Iris pigment epithelial cell (primary cell): ENCODE data around the gene NOXO1.

Experiments used
- DNase-seq: peaks from one replicate; pipeline ENCODE4 v3.0.0-alpha.2; 2011; ENCODE audit warnings: low read depth

NOXO1 gene

DNA sequence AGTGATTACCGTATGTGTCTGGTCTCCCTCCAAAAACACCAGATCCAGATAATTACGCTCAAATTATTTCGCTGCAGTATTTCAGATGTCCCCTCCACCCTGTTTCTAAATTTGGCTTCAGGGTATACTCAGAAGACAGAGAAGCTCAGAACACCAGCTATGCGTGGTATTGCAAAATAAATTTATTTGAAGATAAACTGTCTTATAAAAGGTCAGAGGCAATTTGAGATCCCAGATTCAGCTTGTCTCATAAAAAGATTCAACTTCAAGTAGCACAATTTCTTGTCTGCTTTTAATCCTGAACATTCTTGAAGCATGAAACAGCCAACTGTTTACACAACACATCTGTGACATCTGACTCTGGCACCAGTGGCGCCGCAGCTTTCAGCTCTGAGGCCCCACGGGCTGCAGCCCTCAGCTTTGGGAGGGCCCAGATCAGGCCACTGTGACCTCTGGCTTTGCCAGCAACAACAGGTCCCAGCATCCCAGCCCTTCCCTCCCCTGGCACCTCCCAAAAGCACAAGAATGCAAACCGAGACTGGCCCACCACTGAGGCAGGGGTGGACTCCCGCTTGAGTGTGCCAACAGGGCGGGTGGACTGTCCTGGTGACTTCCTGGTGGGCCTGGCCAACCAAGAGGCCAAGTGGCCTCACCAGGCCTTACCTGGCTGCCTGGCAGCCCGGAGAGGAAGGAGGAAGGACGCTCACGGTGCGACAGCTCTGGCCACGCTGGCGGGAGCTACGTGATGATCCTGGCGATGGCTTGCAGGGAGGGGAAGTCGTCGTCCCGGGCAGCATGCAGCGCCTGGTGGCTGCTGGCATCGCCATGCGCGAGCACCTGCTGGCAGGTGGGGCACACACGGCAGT is 16.5 kb upstream of the NOXO1 start:
- peak; percentile 78 for DNase-seq

- DNase-seq: peak; percentile 62
Measured at GRCh38 chr16:1993731-1994131, 12.5 kb upstream of the NOXO1 start.

- no peak for DNase-seq
Measured at GRCh38 chr16:1992704-1993317, 11.5 kb upstream of the NOXO1 start.

DNA sequence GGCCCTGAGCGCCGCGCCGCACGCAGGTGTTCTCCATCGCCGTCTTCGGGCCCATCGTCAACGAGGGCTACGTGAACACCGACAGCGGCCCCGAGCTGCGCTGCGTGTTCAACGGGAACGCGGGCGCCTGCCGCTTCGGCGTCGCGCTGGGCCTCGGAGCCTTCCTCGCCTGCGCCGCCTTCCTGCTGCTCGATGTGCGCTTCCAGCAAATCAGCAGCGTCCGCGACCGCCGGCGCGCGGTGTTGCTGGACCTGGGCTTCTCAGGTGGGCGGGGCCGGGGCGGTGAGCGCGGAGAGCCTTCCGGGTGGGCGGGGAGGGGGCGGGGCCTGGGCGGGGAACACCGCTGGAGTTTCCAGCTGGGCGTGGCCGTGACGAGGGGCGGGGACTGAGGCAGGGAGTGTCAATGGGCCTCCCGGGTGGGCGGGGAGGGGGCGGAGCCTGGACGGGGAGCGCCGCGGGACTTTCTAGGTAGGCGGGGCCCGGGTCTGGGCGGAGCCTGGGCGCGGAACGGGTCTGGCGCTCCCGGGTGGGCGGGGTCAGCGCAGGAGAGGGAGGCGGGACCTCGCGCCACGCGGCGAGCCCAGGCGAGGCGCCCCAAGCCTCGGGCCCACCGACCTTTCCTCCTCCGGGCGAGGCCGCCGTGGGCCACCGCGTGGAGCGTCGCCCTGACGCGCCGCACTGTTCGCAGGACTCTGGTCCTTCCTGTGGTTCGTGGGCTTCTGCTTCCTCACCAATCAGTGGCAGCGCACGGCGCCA is 10.9 kb upstream of the NOXO1 start:
- DNase-seq: peak; percentile 88

- DNase-seq: no peak
Measured at GRCh38 chr16:1991588-1991947, 10.3 kb upstream of the NOXO1 start.

DNA sequence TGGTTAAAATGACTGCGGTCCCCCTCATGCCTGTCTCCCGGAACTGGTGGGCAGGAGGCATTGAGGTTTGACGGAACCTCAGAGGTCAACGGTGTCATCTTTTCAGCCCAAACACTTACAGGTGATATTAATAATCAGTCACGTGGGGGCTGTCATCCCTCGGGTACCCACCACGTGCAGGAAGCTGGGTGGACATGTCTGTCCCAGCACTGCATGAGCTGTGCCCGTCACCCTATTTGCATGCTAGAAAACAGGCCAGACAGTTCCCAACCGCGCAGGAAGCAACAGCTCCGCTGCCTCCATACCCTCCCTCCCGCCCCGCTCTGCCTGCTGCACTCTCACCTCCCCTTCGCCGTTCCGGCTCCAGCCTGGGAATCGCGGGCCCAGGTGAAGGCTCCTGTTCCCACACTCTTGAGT is 9.9 kb upstream of the NOXO1 start:
- no peak for DNase-seq

GRCh38 chr16:1990351-1991134 is 9.3 kb upstream of the NOXO1 start:
- DNase-seq: no peak

DNA sequence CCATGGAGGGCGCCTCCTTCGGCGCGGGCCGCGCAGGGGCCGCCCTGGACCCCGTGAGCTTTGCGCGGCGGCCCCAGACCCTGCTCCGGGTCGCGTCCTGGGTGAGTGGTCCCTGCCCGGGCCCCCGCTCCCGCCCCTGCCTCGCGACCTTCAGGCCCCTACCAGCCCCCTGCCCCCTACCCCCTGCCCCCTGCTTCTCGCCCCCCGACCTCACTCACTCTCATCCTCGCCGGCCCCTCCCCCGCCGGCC is 8.8 kb upstream of the NOXO1 start:
- DNase-seq: no peak

DNA sequence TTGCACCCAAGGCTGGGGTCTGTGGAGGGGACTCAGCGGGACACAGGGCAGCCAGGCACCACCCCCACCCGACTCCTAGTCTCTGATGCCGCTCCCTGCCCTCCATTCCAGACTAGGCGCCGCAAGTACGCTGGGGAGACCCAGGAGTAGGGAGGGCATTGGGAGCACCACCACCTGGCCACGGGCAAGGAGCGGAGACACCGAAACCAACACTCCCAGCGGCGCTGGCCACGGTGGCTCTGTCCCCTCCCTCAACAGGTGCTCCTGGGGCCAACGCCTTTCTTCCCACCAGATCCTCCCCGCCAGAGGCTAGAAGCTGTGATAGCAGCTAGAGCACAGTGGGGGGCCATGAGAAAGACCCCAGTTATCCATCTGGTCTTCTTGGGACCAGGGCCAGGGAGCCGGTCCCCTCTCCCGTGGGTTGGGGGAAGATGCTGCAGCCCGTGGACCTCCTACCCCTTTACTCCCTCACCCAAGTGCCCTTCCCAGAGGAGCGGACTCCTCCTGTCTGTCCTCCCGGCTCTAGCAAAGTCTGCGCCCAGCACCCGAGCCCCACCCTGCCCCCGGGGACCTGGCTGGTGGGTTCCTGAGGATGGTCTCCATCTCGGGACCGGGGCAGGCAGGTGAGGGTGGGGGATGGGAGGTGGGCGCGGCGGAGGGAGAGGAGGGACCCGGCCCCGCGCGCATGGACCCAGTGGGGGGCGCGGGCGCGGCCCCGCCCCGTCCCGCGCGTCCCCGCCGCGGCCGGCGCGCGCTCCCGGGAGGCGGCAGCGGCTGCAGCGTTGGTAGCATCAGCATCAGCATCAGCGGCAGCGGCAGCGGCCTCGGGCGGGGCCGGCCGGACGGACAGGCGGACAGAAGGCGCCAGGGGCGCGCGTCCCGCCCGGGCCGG is 8.2 kb upstream of the NOXO1 start, which contains the start of gene SYNGR3:
SYNGR3 (plus strand) TSS at position 762 of the 892 bp plus-strand sequence. CDS start 133 bp downstream, outside the sequence.
- no peak for DNase-seq

GRCh38 chr16:1987198-1987597 is 5.9 kb upstream of the NOXO1 start:
- DNase-seq: no peak

GRCh38 chr16:1985466-1986150 is 4.3 kb upstream of the NOXO1 start:
- no peak for DNase-seq

GRCh38 chr16:1984347-1985225 is 3.3 kb upstream of the NOXO1 start:
- DNase-seq: peak; percentile 39

DNA sequence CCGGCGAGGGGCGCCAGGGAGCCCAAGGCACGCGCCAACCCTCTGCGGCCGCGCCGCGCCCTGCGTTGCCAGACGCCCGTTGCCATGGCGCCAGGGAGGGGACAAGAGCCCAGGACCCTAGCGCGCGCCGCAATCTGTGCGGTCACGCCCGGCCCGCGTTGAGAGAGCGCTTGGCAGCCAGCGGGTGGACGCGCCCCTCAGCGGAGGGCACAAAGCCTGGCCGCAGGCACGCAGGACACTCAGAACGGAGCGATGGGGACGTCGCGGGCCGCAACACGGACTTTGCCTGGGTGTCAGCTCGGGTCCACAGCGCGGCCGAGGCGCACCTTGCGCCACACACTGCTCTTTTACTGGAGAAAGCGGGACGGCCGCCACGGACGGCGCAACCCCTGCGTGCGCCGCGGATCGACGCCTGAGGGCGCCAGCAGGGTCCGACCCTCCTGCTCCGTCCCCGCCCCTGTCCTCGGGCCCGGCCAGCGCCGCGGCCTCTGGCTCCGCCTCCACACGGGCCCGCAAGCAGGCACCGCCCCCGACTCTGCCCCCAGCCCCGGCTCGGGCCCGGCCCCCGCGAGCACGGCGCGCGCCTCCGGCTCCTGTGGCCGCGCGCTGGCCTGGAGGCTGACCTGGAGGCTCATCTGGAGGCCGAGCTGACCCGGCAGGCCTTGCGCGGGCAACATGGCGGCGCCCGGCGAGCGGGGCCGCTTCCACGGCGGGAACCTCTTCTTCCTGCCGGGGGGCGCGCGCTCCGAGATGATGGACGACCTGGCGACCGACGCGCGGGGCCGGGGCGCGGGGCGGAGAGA is 2.5 kb upstream of the NOXO1 start, which contains the start of gene GFER:
GFER (plus strand) TSS at position 650 of the 803 bp plus-strand sequence; CDS start at position 676, 26 bp downstream.
- peak; percentile 94 for DNase-seq

GRCh38 chr16:1982991-1983543 is 1.8 kb upstream of the NOXO1 start:
- no peak for DNase-seq

DNA sequence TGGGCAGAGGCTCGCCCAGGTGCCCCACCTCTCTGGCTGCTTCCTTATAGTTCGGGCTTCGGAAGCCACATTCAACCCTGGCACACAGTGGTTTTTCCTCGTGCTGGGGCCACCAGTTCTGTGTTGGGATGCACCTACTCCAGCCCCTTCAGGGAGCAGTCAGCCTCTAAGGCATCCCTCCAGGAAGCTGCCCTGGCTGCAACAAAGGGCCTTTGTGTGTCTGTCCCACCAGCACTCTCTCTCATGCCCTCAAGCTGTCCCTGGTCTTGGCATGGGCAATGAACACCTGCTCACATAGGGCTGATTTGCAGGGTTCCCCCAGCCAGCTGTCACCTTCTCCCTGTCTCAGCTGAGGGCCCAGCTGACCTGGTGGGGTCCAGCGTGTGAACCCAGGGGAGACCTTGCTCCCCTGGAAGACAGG is 754 bp upstream of the NOXO1 start:
- no peak for DNase-seq

DNA sequence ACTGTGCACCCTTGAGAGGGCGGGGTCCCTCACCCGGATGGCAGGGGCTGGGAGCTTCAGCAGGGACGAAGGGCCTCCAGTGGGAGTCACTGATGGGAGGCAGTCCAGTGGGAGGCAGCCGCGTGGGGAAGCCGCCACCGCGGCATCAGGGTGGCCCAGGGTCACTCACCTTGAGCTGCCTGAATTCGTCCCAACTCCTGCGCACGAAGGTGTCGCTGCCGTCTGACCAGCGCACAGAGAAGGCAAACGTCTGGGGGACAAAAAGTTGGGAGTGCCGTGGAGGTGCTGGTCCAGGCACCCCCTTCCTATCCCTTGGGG is 540 bp downstream of the NOXO1 start:
- DNase-seq: no peak

DNA sequence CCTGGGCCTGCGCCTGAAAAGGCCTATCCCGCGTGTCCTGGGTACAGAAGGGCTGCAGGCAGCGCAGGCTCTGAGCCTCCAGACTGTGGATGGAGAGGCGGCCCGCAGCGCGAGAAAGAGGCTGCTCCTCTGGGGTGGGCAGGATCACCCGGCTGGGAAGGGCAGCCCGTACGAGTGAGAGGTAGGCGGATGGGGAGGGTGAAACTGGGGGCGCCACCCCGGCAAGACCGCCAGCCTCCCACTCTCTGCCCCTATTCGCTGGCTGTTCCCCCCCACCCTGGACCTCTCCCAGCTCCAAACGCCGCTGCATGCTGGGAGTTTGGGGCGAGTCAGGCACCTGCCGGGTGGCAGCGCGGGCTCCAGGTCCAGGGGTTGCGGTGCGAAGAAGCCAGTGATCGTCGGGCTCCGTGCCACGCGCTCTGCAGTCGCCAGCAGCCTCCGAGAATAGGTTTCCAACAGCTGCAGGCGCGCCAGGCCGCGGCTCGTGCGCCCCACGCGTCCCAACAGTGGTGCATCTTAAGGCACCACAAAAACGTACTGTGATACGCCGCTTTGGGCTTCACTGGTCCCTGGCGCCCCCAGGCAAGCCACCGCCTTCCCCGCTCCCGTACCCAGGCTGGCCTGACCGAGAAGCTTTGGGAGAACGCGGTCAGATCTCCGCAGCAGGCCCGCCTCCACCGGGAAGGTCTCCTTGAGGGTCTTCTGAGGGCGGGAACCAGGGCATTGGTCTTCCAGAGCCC is 1.1 kb downstream of the NOXO1 start:
- no peak for DNase-seq
